GM18867 (cell line): ENCODE results near the gene LIPC.

Source experiments
- ATAC-seq: cut with Tn5 transposase; IDR thresholded peaks from one replicate; pipeline ENCODE4 v1.9.1; 2021; ENCODE audit warnings: mild to moderate bottlenecking, moderate library complexity; ENCODE audit not compliant: unreplicated experiment

Gene LIPC

GRCh38 chr15:58472221-58472620, 40.4 kb downstream of the LIPC start:
- no peak for ATAC-seq

- no peak for ATAC-seq
Observed at GRCh38 chr15:58472821-58473581, 41.2 kb downstream of the LIPC start.

- no peak for ATAC-seq
Observed at GRCh38 chr15:58473724-58474123, 41.9 kb downstream of the LIPC start.

- ATAC-seq: no peak
Observed at GRCh38 chr15:58474741-58475323, 43.0 kb downstream of the LIPC start.

- no peak for ATAC-seq
Observed at GRCh38 chr15:58475573-58476524, 44.1 kb downstream of the LIPC start.

- ATAC-seq: no peak
Observed at GRCh38 chr15:58476525-58477162, 44.9 kb downstream of the LIPC start.

- no peak for ATAC-seq
Observed at GRCh38 chr15:58477170-58477569, 45.4 kb downstream of the LIPC start.

GRCh38 chr15:58478035-58478434, 46.2 kb downstream of the LIPC start:
- no peak for ATAC-seq

- ATAC-seq: no peak
Observed at GRCh38 chr15:58478579-58478978, 46.8 kb downstream of the LIPC start.

GRCh38 chr15:58479941-58480340, 48.1 kb downstream of the LIPC start:
- ATAC-seq: no peak

GRCh38 chr15:58483376-58483775, 51.6 kb downstream of the LIPC start:
- no peak for ATAC-seq

- ATAC-seq: no peak
Observed at GRCh38 chr15:58484791-58485600, 53.2 kb downstream of the LIPC start.

GRCh38 chr15:58486062-58486461, 54.3 kb downstream of the LIPC start:
- no peak for ATAC-seq

GRCh38 chr15:58486564-58486963, 54.8 kb downstream of the LIPC start:
- ATAC-seq: no peak

- ATAC-seq: no peak
Observed at GRCh38 chr15:58487041-58487723, 55.4 kb downstream of the LIPC start.

GRCh38 chr15:58487724-58488120, 55.9 kb downstream of the LIPC start:
- ATAC-seq: no peak

- no peak for ATAC-seq
Observed at GRCh38 chr15:58489289-58490085, 57.7 kb downstream of the LIPC start.

- ATAC-seq: no peak
Observed at GRCh38 chr15:58490086-58490887, 58.5 kb downstream of the LIPC start.
